ENCODE results near the gene POU3F3.
A peak's percentile ranks its signal among the peaks of the same experiment; 100 is the strongest.

The POU3F3 gene

DNA sequence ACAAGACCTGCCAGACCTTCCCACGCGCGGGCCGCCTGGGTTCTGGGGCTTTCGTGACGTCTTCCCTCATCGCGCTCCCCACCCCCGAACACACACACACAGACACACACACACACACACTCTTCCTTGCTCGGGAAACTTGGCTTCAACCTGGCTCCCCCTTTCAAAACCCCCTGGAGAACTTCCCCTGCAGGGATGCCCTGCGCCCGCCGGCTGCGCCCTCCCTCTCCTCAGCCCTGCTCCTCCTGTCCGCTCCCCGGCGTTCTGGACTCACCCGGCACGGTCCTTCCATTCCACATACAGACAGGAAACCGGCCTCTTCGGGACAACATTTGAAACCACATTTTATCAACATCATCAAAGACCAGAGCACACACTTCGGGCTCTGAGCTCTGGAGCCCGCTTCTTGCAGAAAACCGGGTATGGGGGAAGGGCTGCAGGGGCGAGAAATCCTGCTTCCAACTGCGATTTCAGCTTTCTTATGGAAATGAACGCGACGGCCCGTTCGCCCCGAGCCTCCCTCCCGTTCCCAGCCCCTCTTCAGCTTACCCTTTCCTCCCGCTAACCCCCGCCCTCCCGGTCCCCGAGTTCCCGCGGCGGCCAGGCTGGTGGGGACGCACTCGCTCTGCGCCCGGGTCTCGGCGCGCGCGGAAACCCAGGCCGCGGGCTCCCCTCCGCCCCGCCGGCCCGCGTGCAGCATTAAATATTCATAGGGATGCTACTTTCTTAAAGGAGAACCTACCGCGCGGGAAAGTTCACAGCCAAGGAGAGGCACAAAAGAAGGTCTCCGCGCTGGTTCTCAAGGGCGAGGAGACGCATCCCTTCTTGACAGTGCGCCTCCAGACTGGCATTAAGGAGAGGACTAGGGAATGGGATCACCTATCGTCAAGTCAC, 18.3 kb downstream of the POU3F3 start (continued):
- no peak for TF ChIP-seq ZNF548 (tag by site-specific recombination; IDR thresholded peaks at IDR 0.05)
- peak; percentile 57 for TF ChIP-seq ZNF777 (tag by site-specific recombination; IDR thresholded peaks at IDR 0.05; ENCODE audit: borderline replicate concordance)
- TF ChIP-seq ZNF394 (tag by site-specific recombination; IDR thresholded peaks at IDR 0.05; ENCODE audit: borderline replicate concordance) = no peak

GRCh38 chr2:104872866-104873688, 19.2 kb downstream of the POU3F3 start:
- CTCF ChIA-PET = interaction anchor here (0.7 to 2.3 kb wide), 7 partner anchors 10 to 944 kb away, joined by 3 to 6 read pairs (median 3); no protein-coding TSS in a partner anchor
- Histone ChIP-seq H3K9me3 (ENCODE audit: control insufficient read depth, insufficient read depth, low read depth, low read length) (no peaks in the 10 kb centered on the region), H3K4me3 (ENCODE audit: low read depth, low read length) (peak overlapping the region; percentile 42), H3K36me3 (ENCODE audit: control insufficient read depth in 2 of 2, insufficient read depth in 1 of 2, low read length in 2 of 2) (no peaks in the 10 kb centered on the region), H3K4me1 (ENCODE audit: control insufficient read depth, insufficient read depth, low read length) (peaks cover 4% of the 10 kb centered on the region; the same call in 1 of the 2 replicates), H3K27ac (ENCODE audit: extremely low read depth, low read depth, low read length) (peak overlapping the region; percentile 81)
- POLR2A ChIA-PET = interaction anchor here (1.5 kb wide), 1 partner anchor 19 kb away, joined by 6 read pairs; the partner anchor contains the start of gene POU3F3
- TF ChIP-seq ZNF677 (tag by site-specific recombination; IDR thresholded peaks at IDR 0.05) (no peak), ZNF660 (tag by site-specific recombination; IDR thresholded peaks at IDR 0.05) (peak; percentile 48; the same call in 1 of the 2 replicates), ZNF747 (tag by site-specific recombination; IDR thresholded peaks at IDR 0.05) (no peak), ZNF18 (tag by site-specific recombination; IDR thresholded peaks at IDR 0.05) (peak; percentile 67), ZNF292 (tag by site-specific recombination; IDR thresholded peaks at IDR 0.05; ENCODE audit: borderline replicate concordance, low read depth) (no peak), ZNF335 (tag by site-specific recombination; conservative IDR thresholded peaks at IDR 0.05) (peak; percentile 46), ZBTB8A (tag by site-specific recombination; IDR thresholded peaks at IDR 0.05) (peak; percentile 72), CTCF (tag by site-specific recombination; IDR thresholded peaks at IDR 0.05) (peak; percentile 81), SCRT1 (tag by site-specific recombination; IDR thresholded peaks at IDR 0.05; ENCODE audit: borderline replicate concordance) (no peak), ZNF274 (IDR thresholded peaks at IDR 0.05; ENCODE audit: low read length) (no peak), ZNF274 (tag by site-specific recombination; IDR thresholded peaks at IDR 0.05; ENCODE audit: borderline replicate concordance) (no peak), ZNF561 (tag by site-specific recombination; IDR thresholded peaks at IDR 0.05; ENCODE audit: borderline replicate concordance) (0 out of 2 replicates have a peak, but pooled peaks have one; percentile 31), ZNF280D (tag by site-specific recombination; IDR thresholded peaks at IDR 0.05) (no peak), MYNN (tag by site-specific recombination; IDR thresholded peaks at IDR 0.05; ENCODE audit: borderline replicate concordance) (no peak), ZBTB11 (tag by site-specific recombination; conservative IDR thresholded peaks at IDR 0.05; ENCODE audit: low read depth) (peak; percentile 17; the same call in 1 of the 2 replicates), ZNF146 (tag by site-specific recombination; IDR thresholded peaks at IDR 0.05) (no peak), GLIS1 (tag by site-specific recombination; IDR thresholded peaks at IDR 0.05) (no peak)
- TF ChIP-seq, protein P1, sequence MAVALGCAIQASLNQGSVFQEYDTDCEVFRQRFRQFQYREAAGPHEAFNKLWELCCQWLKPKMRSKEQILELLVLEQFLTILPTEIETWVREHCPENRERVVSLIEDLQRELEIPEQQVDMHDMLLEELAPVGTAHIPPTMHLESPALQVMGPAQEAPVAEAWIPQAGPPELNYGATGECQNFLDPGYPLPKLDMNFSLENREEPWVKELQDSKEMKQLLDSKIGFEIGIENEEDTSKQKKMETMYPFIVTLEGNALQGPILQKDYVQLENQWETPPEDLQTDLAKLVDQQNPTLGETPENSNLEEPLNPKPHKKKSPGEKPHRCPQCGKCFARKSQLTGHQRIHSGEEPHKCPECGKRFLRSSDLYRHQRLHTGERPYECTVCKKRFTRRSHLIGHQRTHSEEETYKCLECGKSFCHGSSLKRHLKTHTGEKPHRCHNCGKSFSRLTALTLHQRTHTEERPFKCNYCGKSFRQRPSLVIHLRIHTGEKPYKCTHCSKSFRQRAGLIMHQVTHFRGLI (tag by site-specific recombination; IDR thresholded peaks at IDR 0.05) = no peak

Measured in HEK293 (cell line).